HepG2 (cell line): ENCODE results near the gene DISP2. TPM values are rescaled to one million over a fixed set of nuclear protein-coding genes. Genes with fewer than 3 reads are reported as not detected.

Source experiments
- ARNT2 ChIP-seq: sonication (generic); formaldehyde crosslinking; IDR thresholded peaks from 2 replicates; pipeline ENCODE4 v1.8.0; 2022; ENCODE audit warnings: mild to moderate bottlenecking, low read depth, missing genetic modification reagents, moderate library complexity
- ELF1 ChIP-seq: sonication (generic); formaldehyde crosslinking; IDR thresholded peaks from 2 replicates; pipeline ENCODE4 v1.4.0; 2020; ENCODE audit warnings: missing genetic modification reagents
- ISL2 ChIP-seq: sonication (generic); formaldehyde crosslinking; IDR thresholded peaks from 2 replicates; pipeline ENCODE4 v1.5.0; 2020; ENCODE audit warnings: missing genetic modification reagents
- NR2C2 ChIP-seq: sonication (generic); formaldehyde crosslinking; IDR thresholded peaks from 2 replicates; pipeline ENCODE4 v1.4.0; 2020; ENCODE audit warnings: missing genetic modification reagents, mild to moderate bottlenecking, moderate library complexity, borderline replicate concordance
- PHF8 ChIP-seq: sonication (generic); formaldehyde crosslinking; IDR thresholded peaks from 2 replicates; pipeline ENCODE4 v1.5.0; 2020; ENCODE audit warnings: missing genetic modification reagents
- ZFP41 ChIP-seq: sonication (generic); formaldehyde crosslinking; IDR thresholded peaks from 2 replicates; pipeline ENCODE4 v1.4.0; 2020; ENCODE audit warnings: mild to moderate bottlenecking, missing genetic modification reagents, borderline replicate concordance
- ZKSCAN1 ChIP-seq: fragments of 150-350 bp; IDR thresholded peaks from 2 replicates; pipeline ENCODE4 v1.6.1; 2014; ENCODE audit warnings: low read length
- ZNF543 ChIP-seq: sonication (generic); formaldehyde crosslinking; IDR thresholded peaks from 2 replicates; pipeline ENCODE4 v1.4.0; 2020; ENCODE audit warnings: mild to moderate bottlenecking, missing genetic modification reagents
- ZNF780A ChIP-seq: sonication (generic); formaldehyde crosslinking; IDR thresholded peaks from 2 replicates; pipeline ENCODE4 v1.8.0; 2022; ENCODE audit warnings: mild to moderate bottlenecking, missing genetic modification reagents, moderate library complexity
- ZNF839 ChIP-seq: sonication (generic); formaldehyde crosslinking; IDR thresholded peaks from 2 replicates; pipeline ENCODE4 v1.4.0; 2020; ENCODE audit warnings: missing genetic modification reagents, mild to moderate bottlenecking, borderline replicate concordance
- polyA plus RNA-seq, 8 experiments: library from polyadenylated mRNA; depleted of rRNA in 3 of 8; stranded (reverse) in 7 of 8; unstranded in 1 of 8; fragments of >200 nt; fragmentation: Illumina TruSeq in 4 of 8; extraction: Trizol in 4 of 8; gene quantifications; 2 replicates each; pipeline versions ENCODE4 v1.2.1 to v1.2.3, GENCODE V29; 2011 to 2016; ENCODE audit warnings: low read depth in 4 of 8, missing spikeins in 1 of 8, mixed read lengths in 1 of 8; ENCODE audit not compliant: insufficient read depth in 1 of 8
- total RNA-seq, 5 experiments: library from RNA; depleted of rRNA; stranded (reverse); fragments of >200 nt; fragmentation: Illumina TruSeq; extraction: Trizol; gene quantifications; 2 replicates each; pipeline ENCODE4 v1.2.3, GENCODE V29; 2016; ENCODE audit warnings: low read depth in 1 of 5
- TF ChIP-seq, protein P1 (sequence below): IDR thresholded peaks from 2 replicates; pipeline ENCODE4 v1.6.1; 2016; ENCODE audit warnings: low read depth, missing genetic modification reagents, missing compliant biosample characterization
- TF ChIP-seq, protein P2 (sequence below): sonication (generic); formaldehyde crosslinking; IDR thresholded peaks from 2 replicates; pipeline ENCODE4 v1.4.0; 2020; ENCODE audit warnings: missing genetic modification reagents, borderline replicate concordance
- TF ChIP-seq, protein P3 (sequence below), 2 experiments: sonication (generic) in 1 of 2; formaldehyde crosslinking in 1 of 2; IDR thresholded peaks; 2 replicates each; pipeline versions ENCODE4 v1.4.0 to v1.6.1; 2016 to 2020; ENCODE audit warnings: borderline replicate concordance in 1 of 2, low read depth in 1 of 2, mild to moderate bottlenecking in 1 of 2, missing genetic modification reagents in 1 of 2
- TF ChIP-seq, protein P4 (sequence below): sonication (generic); formaldehyde crosslinking; IDR thresholded peaks from 2 replicates; pipeline ENCODE4 v1.5.1; 2020; ENCODE audit warnings: mild to moderate bottlenecking, missing genetic modification reagents, moderate library complexity

Gene DISP2
- total and polyA plus RNA-seq, 2 of the 13 experiments (the other 11 are each of a cell fraction or from before 2014, with no cell fraction given): 0.09 to 0.32 TPM

DNA sequence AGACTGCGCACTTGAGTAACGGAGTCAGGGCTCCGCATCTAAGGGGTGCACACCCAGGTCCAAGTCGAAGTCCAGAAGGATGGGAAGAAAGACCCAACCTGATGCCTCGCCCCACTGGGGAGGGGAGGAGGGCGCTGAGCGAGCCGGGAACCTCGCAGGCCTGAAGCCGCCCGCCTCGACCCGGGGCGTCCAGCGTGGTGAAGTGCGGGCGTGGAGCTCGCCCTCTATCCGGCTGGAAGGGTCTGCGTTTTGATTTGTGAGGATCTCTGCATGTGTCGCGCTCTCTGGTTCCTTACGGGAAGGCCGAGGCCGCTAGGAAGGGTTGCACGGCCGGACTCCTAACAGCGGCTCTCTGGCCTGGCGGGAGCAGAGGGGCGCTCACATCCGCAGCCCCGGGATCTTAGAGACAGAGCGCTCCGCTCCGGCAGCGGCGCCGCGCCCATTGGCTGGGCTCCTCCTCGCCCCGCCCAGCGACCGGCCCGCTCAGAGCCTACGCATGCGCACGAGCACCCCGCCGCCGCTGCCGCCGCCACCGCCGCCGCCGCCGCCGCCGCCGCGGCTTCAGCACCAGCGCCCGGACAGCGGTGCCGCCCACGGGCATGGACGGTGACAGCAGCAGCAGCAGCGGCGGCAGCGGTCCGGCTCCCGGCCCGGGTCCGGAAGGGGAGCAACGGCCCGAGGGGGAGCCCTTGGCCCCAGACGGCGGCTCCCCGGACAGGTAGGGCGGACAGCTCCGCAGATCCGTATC lies at the start of gene DISP2 (continued):
- TF ChIP-seq, protein P1, sequence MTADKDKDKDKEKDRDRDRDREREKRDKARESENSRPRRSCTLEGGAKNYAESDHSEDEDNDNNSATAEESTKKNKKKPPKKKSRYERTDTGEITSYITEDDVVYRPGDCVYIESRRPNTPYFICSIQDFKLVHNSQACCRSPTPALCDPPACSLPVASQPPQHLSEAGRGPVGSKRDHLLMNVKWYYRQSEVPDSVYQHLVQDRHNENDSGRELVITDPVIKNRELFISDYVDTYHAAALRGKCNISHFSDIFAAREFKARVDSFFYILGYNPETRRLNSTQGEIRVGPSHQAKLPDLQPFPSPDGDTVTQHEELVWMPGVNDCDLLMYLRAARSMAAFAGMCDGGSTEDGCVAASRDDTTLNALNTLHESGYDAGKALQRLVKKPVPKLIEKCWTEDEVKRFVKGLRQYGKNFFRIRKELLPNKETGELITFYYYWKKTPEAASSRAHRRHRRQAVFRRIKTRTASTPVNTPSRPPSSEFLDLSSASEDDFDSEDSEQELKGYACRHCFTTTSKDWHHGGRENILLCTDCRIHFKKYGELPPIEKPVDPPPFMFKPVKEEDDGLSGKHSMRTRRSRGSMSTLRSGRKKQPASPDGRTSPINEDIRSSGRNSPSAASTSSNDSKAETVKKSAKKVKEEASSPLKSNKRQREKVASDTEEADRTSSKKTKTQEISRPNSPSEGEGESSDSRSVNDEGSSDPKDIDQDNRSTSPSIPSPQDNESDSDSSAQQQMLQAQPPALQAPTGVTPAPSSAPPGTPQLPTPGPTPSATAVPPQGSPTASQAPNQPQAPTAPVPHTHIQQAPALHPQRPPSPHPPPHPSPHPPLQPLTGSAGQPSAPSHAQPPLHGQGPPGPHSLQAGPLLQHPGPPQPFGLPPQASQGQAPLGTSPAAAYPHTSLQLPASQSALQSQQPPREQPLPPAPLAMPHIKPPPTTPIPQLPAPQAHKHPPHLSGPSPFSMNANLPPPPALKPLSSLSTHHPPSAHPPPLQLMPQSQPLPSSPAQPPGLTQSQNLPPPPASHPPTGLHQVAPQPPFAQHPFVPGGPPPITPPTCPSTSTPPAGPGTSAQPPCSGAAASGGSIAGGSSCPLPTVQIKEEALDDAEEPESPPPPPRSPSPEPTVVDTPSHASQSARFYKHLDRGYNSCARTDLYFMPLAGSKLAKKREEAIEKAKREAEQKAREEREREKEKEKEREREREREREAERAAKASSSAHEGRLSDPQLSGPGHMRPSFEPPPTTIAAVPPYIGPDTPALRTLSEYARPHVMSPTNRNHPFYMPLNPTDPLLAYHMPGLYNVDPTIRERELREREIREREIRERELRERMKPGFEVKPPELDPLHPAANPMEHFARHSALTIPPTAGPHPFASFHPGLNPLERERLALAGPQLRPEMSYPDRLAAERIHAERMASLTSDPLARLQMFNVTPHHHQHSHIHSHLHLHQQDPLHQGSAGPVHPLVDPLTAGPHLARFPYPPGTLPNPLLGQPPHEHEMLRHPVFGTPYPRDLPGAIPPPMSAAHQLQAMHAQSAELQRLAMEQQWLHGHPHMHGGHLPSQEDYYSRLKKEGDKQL: no peak
- TF ChIP-seq PHF8 (CRISPR knock-in tag) (peak; percentile 52), ZFP41 (CRISPR knock-in tag) (no peak), ELF1 (no peak), ARNT2 (CRISPR knock-in tag) (peak; percentile 68; the same call in 1 of the 2 replicates), ZKSCAN1 (no peak), ISL2 (CRISPR knock-in tag) (no peak), ZNF839 (no peak), NR2C2 (no peak), ZNF780A (CRISPR knock-in tag) (no peak), ZNF543 (CRISPR knock-in tag) (no peak)
- TF ChIP-seq, protein P2, sequence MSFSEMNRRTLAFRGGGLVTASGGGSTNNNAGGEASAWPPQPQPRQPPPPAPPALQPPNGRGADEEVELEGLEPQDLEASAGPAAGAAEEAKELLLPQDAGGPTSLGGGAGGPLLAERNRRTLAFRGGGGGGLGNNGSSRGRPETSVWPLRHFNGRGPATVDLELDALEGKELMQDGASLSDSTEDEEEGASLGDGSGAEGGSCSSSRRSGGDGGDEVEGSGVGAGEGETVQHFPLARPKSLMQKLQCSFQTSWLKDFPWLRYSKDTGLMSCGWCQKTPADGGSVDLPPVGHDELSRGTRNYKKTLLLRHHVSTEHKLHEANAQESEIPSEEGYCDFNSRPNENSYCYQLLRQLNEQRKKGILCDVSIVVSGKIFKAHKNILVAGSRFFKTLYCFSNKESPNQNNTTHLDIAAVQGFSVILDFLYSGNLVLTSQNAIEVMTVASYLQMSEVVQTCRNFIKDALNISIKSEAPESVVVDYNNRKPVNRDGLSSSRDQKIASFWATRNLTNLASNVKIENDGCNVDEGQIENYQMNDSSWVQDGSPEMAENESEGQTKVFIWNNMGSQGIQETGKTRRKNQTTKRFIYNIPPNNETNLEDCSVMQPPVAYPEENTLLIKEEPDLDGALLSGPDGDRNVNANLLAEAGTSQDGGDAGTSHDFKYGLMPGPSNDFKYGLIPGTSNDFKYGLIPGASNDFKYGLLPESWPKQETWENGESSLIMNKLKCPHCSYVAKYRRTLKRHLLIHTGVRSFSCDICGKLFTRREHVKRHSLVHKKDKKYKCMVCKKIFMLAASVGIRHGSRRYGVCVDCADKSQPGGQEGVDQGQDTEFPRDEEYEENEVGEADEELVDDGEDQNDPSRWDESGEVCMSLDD (CRISPR knock-in tag): peak; percentile 76
- TF ChIP-seq, protein P3, sequence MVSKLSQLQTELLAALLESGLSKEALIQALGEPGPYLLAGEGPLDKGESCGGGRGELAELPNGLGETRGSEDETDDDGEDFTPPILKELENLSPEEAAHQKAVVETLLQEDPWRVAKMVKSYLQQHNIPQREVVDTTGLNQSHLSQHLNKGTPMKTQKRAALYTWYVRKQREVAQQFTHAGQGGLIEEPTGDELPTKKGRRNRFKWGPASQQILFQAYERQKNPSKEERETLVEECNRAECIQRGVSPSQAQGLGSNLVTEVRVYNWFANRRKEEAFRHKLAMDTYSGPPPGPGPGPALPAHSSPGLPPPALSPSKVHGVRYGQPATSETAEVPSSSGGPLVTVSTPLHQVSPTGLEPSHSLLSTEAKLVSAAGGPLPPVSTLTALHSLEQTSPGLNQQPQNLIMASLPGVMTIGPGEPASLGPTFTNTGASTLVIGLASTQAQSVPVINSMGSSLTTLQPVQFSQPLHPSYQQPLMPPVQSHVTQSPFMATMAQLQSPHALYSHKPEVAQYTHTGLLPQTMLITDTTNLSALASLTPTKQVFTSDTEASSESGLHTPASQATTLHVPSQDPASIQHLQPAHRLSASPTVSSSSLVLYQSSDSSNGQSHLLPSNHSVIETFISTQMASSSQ (IDR thresholded peaks at IDR 0.05; ENCODE audit: low read depth): no peak
- TF ChIP-seq, protein P3 (CRISPR knock-in tag; IDR thresholded peaks at IDR 0.05; ENCODE audit: borderline replicate concordance): no peak
- TF ChIP-seq, protein P4, sequence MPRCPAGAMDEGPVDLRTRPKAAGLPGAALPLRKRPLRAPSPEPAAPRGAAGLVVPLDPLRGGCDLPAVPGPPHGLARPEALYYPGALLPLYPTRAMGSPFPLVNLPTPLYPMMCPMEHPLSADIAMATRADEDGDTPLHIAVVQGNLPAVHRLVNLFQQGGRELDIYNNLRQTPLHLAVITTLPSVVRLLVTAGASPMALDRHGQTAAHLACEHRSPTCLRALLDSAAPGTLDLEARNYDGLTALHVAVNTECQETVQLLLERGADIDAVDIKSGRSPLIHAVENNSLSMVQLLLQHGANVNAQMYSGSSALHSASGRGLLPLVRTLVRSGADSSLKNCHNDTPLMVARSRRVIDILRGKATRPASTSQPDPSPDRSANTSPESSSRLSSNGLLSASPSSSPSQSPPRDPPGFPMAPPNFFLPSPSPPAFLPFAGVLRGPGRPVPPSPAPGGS (CRISPR knock-in tag): no peak
